Tibial nerve (tissue), 4 donors: ENCODE data around the gene GRHL1. TPM values are rescaled to one million over a fixed set of nuclear protein-coding genes. Genes with fewer than 3 reads are reported as not detected.
A peak's percentile ranks its signal among the peaks of the same experiment; 100 is the strongest.

Experiments used
- DNase-seq, 2 donors: peaks; one replicate each; pipeline ENCODE4 v3.0.0-alpha.2; 2019; ENCODE audit warnings: low spot score in 2 of 2
- H3K27ac ChIP-seq, 4 donors: fragments of 200-600 bp; sonication (generic) in 3 of 4; one replicate each; pipeline ENCODE4 v1.5.1; 2017 to 2019; ENCODE audit warnings: mild to moderate bottlenecking in 1 of 4
- H3K27me3 ChIP-seq, 2 donors: fragments of 200-600 bp; sonication (generic) in 1 of 2; one replicate each; pipeline versions ENCODE4 v1.5.1 to v1.6.0; 2017 to 2019
- H3K36me3 ChIP-seq, 3 donors: fragments of 200-600 bp; sonication (generic); one replicate each; pipeline ENCODE4 v1.5.1; 2018 to 2019
- H3K4me1 ChIP-seq, 4 donors: fragments of 200-600 bp; sonication (generic) in 3 of 4; one replicate each; pipeline ENCODE4 v1.5.1; 2017 to 2019
- H3K4me3 ChIP-seq, 4 donors: fragments of 200-600 bp; sonication (generic) in 3 of 4; one replicate each; pipeline ENCODE4 v1.5.1; 2017 to 2019; ENCODE audit warnings: mild to moderate bottlenecking in 1 of 4, moderate library complexity in 1 of 4
- H3K9me3 ChIP-seq, 4 donors: fragments of 200-600 bp; sonication (generic) in 3 of 4; one replicate each; pipeline ENCODE4 v1.5.1; 2017 to 2019
- CTCF ChIP-seq, 5 experiments: fragments of 200-600 bp in 3 of 5; fragments of 450-650 bp in 2 of 5; sonication (generic) in 3 of 5; IDR thresholded peaks; one replicate each; pipeline ENCODE4 v1.5.1; 2016 to 2019; ENCODE audit warnings: antibody characterized with exemption in 5 of 5, mild to moderate bottlenecking in 3 of 5, moderate library complexity in 2 of 5
- EP300 ChIP-seq, 2 donors: sonication (generic); formaldehyde crosslinking; IDR thresholded peaks; one replicate each; pipeline ENCODE4 v1.6.1; 2017; ENCODE audit warnings: antibody characterized with exemption in 2 of 2, mild to moderate bottlenecking in 1 of 2
- POLR2A ChIP-seq, 2 donors: fragments of 450-650 bp; IDR thresholded peaks; one replicate each; pipeline ENCODE4 v1.6.1; 2017; ENCODE audit warnings: antibody characterized with exemption in 2 of 2, mild to moderate bottlenecking in 2 of 2, moderate library complexity in 2 of 2
- WGBS, 2 donors: methylation state at CpG; one replicate each; pipeline ENCODE4 v1.1.5; 2018; 5-methylcytosine and 5-hydroxymethylcytosine counted together
- total RNA-seq, 4 donors: library from RNA; depleted of rRNA; stranded (reverse); fragments of >200 nt; gene quantifications; one replicate each; pipeline ENCODE4 v1.1.0, GENCODE V29; 2016

GRHL1 gene
- total RNA-seq, 4 donors from 2014 or later, result 0.66 to 4.2 (median 2.3) TPM; not detected in 1

GRCh38 chr2:10035053-10035422 lies 83.5 kb downstream of the GRHL1 start:
- Histone ChIP-seq H3K4me1 (peaks cover 0 to 57% (median 24%) of the 10 kb centered on the region in 4 donors), H3K4me3 (no peak overlapping the region), H3K27ac (peak overlapping the region in 2 of 4 donors; percentile 82 to 85), H3K9me3 (no peaks in the 10 kb centered on the region), H3K36me3 (no peaks in the 10 kb centered on the region), H3K27me3 (no peaks in the 10 kb centered on the region)
- TF ChIP-seq CTCF (IDR thresholded peaks at IDR 0.05) (no peak), POLR2A (IDR thresholded peaks at IDR 0.05) (no peak), EP300 (IDR thresholded peaks at IDR 0.05) (no peak)
- DNase-seq, result no peak
- 59 to 67% methylated on average over 3 of the region's 3 CpGs for WGBS, 2 donors

- no peak for DNase-seq
- peak overlapping the region; percentile 48 to 85 (median 70) for H3K27ac ChIP-seq
- WGBS, 2 donors, result 72 to 74% methylated on average over 5 of the region's 5 CpGs
- no peaks in the 10 kb centered on the region for H3K9me3 ChIP-seq
- TF ChIP-seq EP300 (IDR thresholded peaks at IDR 0.05) (no peak), CTCF (IDR thresholded peaks at IDR 0.05) (no peak), POLR2A (IDR thresholded peaks at IDR 0.05) (no peak)
- no peaks in the 10 kb centered on the region for H3K36me3 ChIP-seq
- H3K4me3 ChIP-seq, result no peak overlapping the region
- H3K4me1 ChIP-seq, result peaks cover 0 to 56% (median 22%) of the 10 kb centered on the region in 4 donors
- no peaks in the 10 kb centered on the region for H3K27me3 ChIP-seq
Observed at GRCh38 chr2:10035633-10036032, 84.1 kb downstream of the GRHL1 start.

- Histone ChIP-seq H3K4me3 (no peak overlapping the region), H3K27ac (peak overlapping the region; percentile 48 to 85 (median 70)), H3K9me3 (no peaks in the 10 kb centered on the region), H3K4me1 (peaks cover 0 to 57% (median 22%) of the 10 kb centered on the region in 4 donors), H3K27me3 (no peaks in the 10 kb centered on the region), H3K36me3 (no peaks in the 10 kb centered on the region)
- DNase-seq, result no peak
- WGBS, 2 donors, result 23 to 30% methylated on average over 7 to 11 of the region's 14 CpGs
- no peak for TF ChIP-seq POLR2A (IDR thresholded peaks at IDR 0.05)
- peak; percentile 12 to 64 (median 52) for TF ChIP-seq CTCF (IDR thresholded peaks at IDR 0.05)
- peak in 1 of 2 donors; percentile 39 for TF ChIP-seq EP300 (IDR thresholded peaks at IDR 0.05)
Observed at GRCh38 chr2:10036095-10036884, 84.8 kb downstream of the GRHL1 start.

GRCh38 chr2:10038123-10038522 lies 86.6 kb downstream of the GRHL1 start:
- Histone ChIP-seq H3K27me3 (no peaks in the 10 kb centered on the region), H3K36me3 (no peaks in the 10 kb centered on the region), H3K4me3 (no peak overlapping the region), H3K4me1 (peaks cover 0 to 73% (median 31%) of the 10 kb centered on the region in 4 donors), H3K9me3 (no peaks in the 10 kb centered on the region), H3K27ac (peak overlapping the region in 2 of 4 donors; percentile 82 to 85)
- no peak for DNase-seq
- 82 to 84% methylated on average over 10 of the region's 10 CpGs for WGBS, 2 donors
- TF ChIP-seq POLR2A (IDR thresholded peaks at IDR 0.05) (no peak), EP300 (IDR thresholded peaks at IDR 0.05) (no peak), CTCF (IDR thresholded peaks at IDR 0.05) (no peak)

- no peak for DNase-seq
- Histone ChIP-seq H3K4me1 (peaks cover 0 to 73% (median 31%) of the 10 kb centered on the region in 4 donors), H3K36me3 (no peaks in the 10 kb centered on the region), H3K27ac (peak overlapping the region in 2 of 4 donors; percentile 82 to 85), H3K4me3 (no peak overlapping the region), H3K27me3 (no peaks in the 10 kb centered on the region), H3K9me3 (no peaks in the 10 kb centered on the region)
- TF ChIP-seq CTCF (IDR thresholded peaks at IDR 0.05), result no peak
- TF ChIP-seq POLR2A (IDR thresholded peaks at IDR 0.05), result no peak
- TF ChIP-seq EP300 (IDR thresholded peaks at IDR 0.05), result no peak
Observed at GRCh38 chr2:10038716-10039115, 87.2 kb downstream of the GRHL1 start.
